Activated T-cell treated with anti-CD3 and anti-CD28 coated beads for 1 hour (primary cell): Measurements from ENCODE around the gene ST14.
"Not testable (repeated sequence)": the region's sequence is repeated elsewhere in the genome, so short reads cannot be mapped to it uniquely, and the experiment has no call there.

Source experiments
- DNase-seq: peaks from one replicate; pipeline ENCODE4 v3.0.0-alpha.2; 2020; ENCODE audit warnings: low read depth

Gene ST14

DNA sequence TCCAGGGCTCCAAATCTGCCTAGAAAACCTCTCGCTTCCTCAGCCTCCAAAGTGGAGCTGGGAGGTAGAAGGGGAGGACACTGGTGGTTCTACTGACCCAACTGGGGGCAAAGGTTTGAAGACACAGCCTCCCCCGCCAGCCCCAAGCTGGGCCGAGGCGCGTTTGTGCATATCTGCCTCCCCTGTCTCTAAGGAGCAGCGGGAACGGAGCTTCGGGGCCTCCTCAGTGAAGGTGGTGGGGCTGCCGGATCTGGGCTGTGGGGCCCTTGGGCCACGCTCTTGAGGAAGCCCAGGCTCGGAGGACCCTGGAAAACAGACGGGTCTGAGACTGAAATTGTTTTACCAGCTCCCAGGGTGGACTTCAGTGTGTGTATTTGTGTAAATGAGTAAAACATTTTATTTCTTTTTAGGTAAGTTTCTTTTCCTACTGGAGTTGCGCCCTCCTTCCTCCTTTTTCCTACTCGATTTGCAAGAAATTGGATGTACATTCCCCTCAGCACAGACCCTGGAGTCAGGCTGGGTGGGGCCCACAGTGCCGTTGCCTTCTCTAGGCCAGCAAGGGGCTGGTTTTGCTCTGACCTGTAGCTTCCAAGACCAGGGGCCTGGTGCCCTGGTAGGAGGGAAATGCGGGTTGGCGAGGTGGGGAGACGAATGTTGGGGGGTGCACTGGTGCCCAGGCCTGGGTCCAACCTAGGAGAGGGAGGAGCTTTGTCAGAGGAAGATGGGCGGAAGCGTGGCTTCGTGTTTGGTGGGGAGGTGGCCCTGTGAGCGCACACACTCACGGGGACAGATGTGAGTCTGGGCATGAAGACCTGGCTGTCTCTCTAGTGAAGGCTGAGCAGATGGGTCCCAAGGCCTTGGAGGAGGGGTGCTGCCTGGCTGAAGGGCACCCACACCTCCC is 50.6 kb downstream of the ST14 start:
- no peak for DNase-seq

DNA sequence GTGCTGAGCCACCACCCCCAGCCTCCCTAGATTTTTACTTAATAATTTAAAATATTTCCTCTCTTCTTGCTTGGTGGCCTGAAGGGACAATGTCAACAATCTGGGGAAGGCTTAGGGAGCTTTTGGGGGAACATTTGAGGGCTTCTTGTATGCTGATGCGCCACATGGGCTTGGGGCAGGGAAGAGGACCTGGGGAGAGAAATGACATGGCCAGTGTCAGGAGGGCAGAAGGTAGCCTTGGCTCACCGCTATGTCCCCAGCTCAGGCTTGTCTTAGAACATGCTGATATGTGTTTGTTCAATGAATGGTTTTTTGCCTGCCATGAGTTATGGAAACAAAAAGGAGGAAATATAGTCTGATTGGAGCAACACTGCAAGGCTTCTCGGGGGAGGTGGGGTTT is 51.6 kb downstream of the ST14 start:
- no peak for DNase-seq

DNA sequence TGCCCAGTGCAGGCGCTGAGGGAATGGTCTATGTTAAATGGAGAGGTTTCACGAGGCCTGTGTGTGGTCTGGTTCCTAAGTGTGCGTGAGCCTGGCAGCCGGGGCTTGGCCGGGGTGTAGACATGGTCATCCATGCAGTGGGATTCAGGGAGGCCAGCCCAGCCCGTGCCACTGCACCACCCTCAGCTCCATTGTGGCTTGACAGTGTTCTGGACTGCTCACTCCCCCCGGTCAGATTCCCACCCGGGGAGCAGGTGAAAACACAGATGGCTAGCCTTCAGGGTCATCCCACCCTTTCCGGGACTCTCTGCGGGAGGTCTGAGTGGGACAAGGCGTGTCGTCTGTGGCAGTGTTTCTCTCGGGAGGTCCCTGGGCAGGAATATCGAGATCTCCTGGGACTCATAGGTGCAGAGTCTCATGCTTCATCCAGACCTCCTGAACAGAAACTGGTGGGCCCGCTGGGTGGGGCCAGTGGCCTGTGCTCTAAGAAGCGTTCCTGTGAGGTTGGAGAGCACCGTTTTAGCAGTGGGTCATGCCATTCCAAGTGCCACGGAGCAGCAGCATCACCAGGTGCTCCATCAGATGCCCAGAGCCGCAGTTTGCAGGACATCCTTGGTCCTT is 52.3 kb downstream of the ST14 start:
- no peak for DNase-seq

DNA sequence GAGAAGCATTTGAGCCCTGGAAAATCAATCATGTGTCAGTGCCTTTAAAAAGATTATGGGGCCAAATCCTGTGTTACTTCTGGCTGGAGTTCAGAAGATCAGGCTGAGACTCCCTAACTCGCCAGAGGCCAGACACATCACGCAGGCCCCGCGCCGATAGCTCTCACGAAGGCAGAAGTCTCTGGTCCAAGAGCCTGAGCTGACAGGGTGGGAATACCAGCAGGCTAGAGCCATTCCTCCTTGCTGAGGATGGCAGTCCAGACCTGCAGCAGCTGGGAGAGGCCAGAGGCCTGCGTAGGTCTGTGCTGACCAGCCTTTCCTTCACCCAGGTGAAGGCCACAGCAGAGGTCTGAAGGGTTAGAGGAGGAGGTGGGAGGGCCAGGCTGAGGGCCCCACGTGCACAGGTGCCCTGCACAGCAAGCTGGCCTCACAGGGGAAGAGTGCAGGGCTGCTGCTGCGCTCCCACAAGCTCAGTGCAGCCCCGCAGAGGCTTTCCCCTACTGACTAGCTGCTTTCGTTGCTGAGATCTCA is 52.9 kb downstream of the ST14 start:
- no peak for DNase-seq

DNA sequence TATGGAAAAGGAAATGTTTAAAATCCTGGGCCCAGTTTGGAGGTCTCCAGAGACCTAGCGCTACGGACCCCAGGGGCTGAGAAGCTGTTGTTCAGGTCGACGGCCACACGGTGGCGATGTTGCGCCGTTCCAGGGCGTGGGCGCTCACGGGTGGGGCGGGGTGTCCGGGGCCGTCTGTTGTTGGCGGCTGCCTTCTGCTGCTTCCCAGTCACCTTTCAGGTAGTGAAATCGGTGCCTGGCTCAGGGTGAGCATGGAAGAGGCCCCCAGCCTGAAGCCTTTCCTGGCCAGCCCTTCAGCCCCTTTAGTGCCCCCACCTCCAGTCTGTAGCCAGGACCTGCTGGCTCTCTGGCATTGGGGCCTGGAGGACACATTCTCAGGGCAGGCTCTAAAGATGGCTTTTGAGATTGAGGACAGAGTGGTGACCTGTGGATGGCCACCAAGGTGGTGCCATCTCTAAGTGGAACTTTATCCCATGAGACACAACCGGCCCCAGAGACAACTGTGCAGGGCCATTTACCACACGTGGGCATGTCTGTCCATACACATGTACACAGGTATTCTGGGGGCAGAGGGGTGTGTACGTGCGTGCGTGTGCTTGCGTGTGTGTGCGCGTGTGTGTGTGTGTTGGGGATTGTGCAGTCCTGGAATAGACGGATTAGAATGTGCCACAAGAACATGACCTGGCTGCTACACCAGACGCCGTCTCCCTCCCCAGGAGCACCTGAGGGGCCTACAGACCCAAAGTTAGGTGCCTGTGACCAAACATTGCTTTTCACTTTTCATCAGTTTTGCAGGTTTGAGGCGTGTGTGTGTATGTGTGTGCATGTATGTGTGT is 53.8 kb downstream of the ST14 start:
- peak; percentile 71 for DNase-seq

DNA sequence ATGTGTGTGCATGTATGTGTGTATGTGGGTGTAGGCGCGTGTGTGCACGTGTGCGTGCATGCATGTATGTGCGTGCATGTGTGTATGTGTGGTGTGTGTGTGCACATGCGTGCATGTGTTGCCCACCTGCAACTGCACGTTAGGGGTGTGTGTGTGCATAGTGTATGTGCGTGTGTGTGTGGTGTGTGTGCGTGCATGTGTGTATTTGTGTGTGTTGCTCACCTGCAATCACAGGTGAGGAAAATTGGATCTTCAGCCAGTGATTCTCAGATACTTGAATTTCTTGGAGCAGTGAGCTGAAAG is 54.3 kb downstream of the ST14 start:
- DNase-seq = no peak

DNA sequence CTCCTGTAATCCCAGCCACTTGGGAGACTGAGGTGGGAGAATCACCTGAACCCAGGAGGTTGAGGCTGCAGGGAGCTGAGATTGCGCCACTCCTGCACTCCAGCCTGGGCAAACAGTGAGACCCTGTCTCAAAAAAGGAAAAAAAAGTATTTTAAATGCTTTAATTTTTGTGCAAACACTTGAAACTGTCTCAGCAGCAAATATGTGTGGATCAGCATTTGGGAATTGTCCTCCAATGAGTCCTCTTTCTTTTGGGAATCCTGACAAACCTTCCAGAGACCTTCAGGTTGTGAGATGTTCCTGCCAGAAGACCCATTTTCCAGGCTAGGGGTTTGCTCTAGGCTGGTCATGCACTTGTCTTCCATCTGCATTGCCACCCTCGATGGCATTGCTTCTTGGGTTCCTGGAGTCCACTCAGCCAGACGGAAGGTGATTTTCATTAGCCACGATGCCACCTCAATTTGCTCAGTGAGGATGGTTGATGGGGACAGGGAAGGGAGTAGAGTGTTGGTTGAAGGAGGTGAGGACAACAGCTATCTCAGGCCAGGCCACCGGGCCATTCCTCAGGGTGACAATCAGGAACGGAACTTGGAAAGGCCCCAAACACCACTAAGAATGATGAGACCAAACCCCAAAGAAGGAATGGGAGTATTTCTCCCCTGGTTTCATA is 55.4 kb downstream of the ST14 start:
- no peak for DNase-seq

DNA sequence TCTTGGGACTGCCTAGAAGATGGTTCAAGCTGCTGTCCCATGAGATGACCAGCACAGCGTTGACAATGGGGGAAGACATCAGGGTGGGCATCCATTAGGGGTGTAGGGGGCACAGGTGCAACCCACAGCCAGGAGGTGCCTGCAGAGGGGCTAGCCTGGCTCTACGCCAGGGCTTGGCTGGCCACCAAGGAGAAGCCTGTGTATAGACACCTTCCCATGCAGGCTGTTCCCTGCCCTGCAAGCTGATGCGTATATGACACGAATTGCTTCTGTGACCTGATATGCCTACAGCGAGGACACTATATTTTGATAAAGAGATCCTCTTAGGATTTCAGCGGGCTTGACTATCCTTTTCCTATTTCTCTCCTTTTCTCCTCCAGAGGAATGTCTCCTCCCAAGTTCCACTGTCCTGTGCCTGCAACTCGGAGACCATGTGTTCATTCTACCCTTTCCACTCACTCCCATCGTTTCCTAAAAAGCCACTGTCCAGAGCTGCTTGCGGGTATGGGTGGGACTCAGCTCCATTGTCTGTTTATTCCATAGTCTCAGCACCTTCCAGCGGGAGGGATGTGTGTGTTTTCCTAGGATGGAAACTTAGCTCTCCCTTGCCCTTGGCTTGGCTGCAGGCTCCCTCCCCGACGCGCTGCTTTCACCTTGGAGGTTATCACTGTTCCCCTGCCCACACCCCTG is 56.1 kb downstream of the ST14 start:
- no peak for DNase-seq

DNA sequence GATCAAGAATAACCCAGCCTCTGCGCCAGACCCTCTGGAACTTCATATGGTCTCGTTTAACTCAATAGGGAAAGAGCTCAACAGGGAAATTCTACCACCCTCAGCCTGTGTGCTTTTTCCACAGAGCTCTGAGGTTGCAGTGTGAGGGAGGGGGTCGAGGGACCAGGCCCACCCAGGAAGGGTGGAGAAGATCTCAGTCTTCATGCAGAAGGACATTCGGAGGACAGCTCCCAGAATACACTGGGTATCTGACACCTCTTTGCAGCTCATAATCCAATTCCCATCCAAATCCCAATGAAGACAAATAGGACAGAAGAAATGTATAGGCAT is 56.6 kb downstream of the ST14 start:
- no peak for DNase-seq

DNA sequence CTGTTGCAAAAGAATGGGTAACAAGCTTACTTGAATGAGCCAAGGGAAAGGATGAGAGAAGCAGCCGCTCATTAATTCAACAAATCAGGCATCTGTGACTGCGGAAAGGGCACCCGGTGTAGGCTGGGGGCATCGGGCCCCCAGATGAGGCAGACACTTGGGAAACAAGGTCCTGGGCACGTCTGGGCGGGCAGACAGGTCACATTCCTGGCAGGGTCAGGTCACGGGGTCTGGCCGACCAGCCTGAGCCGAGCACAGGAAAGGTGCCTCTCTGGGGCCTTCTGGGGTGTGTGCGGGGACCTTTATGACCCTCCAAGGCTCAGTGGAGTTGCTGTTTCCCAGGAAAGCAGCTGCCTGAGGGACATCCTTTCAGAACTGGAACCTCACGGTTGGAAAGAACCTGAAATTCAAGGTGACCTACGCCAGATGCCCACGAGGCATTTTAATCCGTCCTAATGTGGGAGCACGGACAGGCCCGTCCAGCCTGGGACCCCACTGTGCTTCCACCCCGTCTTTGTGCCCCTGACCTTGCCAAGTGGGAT is 57.1 kb downstream of the ST14 start:
- DNase-seq = no peak

DNA sequence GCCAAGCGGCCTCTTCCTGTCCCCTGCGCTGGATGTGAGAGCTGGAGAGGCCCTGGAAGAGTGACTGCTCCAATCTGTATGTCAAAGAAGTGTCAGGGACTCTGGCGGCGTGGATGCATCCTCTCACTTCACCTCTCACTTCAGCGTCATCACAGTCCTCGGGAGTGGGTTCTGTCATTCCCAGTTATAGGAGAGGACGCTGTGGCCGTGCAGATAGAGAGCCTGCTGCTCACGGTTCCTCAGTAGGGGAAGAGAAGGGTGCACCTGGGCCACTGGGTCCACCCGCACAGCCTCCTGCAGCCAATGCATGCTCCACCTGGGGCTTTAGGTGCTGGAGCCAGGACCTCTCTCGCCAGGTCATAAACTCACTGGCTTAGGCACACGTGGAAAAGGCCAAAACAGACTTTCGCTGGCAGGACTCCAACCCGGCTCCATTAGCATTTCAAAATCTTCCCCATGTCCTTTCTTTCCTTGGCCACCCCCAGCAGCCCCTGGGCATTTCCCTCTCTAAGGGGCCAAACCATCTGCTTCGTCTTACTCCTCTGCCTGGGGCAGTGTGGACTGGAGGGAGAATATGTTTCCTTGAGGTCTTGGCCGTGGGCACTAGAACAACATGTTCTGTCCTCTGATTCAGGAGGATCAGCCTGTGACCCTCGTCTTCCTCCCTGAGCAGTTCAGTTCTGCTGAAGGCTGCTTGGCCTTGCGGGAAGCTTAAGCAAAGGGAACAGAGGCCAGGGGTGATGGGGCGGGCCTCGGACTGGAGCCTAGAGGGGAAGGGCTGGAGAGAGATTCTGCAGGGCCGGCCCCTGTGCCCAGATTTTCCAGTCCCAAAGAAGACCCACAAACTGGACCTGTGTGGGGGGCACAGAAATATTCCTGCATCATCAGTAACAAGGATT is 57.8 kb downstream of the ST14 start:
- no peak for DNase-seq

DNA sequence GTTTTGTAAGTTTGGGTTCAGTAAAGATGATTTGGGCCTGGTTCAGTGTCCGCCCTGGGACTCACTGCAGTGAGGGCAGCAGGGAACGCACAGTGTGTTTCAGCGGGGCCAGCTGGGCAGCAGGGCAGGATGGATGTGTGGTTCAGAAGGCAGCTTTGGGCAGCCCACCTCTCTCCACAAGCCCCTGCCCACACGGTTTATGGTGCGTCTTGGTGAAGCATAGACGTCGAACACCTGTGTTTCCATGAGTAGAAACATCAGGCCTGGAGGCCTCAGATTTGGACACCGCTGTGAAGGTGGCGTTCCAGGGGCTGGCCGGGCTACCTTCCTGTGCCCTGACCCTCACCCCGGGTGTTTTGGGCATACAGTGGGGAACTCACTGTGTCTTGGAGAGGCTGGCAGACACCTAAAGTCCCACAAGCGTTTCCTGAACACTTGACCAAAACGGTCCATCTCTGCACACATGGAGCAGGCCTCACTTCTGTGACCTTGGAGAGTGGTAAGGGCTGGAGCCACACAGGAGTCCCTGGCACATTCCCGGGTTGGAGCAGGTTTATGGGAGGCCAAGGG is 59.0 kb downstream of the ST14 start:
- DNase-seq = no peak

DNA sequence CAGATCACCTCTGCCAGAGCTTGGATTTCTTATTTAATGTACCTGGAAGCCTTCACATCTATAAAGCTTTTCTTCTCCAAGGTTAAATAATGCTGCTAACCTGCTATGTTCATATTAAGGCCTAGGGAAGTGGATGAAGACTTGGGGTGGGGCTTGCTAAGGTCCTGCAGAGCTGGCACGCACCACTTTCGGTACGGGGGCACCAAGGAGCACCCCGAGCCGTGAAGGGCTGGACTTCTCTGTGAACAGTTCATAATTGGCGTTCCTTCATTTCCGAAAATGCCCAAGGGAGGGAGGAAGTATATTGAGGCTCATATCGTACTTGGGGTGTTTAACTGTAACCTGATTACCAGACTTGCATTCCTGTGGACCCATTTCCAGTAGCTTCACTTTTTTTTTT is 59.6 kb downstream of the ST14 start:
- no peak for DNase-seq

DNA sequence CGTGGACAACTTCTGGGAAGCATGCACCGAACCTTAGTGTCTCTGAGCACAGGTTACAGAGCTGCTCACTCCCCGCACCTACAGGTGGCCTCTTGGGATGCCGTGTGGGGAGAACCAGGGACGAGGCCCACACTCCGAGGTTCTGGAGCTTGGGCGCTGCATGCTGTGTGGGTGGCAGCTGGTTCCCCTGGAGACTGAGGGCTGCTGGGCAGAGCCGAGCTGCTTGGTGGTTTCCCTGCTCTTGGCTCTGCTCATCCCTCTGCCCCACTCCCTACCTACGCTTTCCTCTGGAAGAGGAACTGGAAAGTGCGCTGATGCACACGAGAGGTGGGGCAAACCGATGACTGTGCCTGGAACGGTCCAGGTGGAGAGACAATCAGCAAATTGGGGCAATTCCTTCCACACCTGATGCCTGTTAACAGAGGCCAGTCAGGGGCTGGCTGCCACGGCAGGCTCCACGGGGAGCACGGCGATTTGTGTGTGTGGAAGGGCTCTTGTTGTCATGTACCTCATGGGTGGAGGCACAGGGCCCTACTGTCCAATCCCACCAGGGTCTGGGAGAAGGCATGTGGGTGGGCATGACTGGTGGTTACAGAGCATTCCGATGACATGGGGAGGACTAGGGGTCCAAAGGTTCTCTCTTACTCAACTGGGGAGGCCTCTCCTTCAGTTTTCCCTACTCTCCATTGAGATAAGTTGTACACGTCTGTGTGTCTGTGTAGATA is 60.9 kb downstream of the ST14 start:
- no peak for DNase-seq

DNA sequence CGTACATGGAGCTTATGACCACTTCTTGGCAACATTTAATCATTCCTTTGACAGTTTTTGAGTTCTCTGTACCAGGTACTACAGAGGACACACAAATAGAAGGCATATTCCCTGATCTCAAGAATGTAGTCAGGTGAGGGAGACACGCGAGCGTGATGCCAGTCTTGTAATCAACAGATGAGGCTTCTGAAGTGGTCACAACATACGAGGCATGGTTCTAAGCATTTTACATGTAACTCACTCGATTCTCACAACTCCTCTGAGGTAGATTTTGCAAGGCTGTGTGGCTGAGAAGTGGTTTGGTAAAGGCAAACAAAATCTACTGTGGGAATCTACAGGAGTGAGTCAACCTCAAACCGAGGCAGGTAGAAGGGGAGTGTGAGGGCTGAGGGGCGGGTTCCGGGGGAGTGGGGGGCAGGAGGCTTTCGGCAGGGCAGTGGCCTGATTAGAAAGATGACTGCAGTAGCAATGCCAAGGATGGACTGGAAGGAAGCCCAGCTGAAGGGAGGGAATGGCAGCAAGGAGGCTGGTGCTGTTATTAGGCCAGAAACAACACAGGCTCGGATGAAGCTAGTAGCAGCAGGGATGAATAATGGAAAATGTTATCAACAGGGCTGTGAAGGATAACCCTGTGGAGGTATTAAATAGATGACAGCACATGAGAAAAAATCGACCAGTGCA is 63.8 kb downstream of the ST14 start:
- DNase-seq = no peak

DNA sequence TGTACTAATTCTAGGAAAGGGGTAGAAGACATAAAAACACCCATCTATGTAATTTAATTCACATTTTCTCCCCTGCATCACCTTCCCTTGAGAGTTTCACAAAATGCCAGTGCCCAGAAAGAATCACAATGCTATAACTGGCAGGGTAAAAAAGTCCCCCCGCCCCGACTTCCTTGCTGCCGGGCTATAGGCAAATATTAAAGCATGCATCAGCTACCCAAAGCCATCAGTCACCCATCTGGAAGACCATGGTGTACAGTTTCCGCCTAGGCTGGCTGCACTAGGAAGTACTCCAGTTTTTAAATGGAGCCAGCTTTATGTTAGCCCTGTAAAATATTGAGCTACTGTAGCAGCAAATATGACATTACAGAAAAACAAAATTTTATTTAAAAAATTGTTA is 67.8 kb downstream of the ST14 start:
- DNase-seq = no peak

DNA sequence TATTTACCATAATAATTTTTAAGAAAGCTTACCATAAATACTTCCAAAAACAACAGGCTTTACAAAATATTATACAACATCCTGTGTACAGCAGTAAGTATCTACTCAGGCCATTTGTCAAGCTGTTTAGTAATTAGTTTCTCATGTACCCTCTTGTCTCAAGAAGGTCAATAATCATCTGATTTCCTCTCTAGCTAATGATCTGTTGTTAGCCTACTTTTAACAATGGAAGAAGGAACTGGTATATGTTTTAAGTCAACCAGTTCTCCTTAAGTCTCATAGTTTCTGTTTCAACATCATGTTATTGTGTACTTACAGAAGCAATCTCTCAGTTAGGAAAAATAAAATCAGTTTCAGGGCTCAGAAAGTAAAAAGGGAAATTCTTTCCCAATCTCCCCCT is 73.9 kb downstream of the ST14 start:
- not testable (repeated sequence) for DNase-seq

DNA sequence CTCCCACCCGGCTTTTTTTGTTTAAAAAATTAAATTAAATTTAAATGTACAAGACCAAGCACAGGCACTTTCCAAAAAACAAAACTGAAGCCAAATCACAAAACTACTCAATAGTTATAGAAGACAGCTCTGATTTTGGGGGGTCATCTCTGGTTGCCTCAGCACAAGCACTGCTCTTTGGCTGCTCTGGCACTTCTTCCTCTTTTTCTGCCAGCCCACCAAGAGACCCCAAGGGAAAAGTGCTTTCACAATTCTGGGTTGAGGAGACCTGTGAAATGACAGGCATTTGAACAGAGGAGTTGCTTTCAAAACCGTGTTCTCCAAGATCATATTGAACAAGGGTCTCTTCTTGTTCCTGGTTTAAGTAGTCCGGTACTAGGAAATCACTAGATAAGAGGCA is 74.3 kb downstream of the ST14 start:
- not testable (repeated sequence) for DNase-seq

DNA sequence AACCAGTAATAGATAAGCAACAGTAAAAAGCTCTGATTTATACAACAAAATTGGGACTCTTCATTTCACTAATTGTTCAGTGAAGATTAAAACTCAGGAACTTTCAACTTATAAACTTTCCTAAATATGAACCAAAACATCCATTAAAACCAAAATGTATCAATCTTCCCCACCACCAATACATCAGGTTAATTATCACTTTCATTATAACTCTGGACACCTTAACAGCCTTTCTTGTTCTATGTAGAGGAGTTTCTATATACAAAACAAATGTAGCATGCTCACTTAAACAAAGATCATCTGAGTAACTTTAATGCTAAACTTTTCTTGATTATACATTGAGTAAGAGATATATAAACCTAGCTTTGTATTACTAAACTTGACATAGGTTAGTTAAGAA is 74.7 kb downstream of the ST14 start:
- no peak for DNase-seq
